Measurements from ENCODE around the gene ZIC5.

DNA sequence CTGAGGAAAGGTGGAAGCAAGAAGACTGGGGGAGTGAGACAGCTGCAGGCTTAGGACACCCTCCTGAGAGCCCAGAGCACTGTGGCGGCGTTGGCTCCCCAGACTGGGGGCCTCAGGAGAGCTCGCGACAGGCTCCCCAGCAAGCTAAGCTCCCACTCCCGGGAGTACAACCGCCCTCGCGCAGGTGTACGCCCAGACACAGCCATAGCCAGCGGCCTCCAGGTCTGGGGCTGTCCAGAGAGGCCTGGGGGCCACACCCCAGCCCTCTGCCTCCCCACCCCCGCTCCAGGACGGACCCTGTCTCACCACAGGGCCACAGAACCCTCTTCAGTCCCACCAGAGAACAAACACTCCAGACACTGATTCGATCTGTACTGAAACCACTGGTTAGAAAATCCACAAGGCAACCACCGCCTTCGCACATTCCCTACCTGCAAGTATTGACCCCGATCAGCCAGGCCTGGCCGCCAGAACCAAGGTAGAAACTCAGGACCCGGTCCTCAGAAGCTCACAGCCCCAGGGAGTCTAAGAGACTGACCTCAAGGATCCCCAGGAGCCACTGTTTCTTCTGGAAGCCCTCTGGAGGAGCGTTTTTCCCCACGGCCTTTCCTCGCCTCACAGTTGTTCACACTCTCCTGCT, 16.3 kb downstream of the ZIC5 start:
- TF ChIP-seq, protein P1, sequence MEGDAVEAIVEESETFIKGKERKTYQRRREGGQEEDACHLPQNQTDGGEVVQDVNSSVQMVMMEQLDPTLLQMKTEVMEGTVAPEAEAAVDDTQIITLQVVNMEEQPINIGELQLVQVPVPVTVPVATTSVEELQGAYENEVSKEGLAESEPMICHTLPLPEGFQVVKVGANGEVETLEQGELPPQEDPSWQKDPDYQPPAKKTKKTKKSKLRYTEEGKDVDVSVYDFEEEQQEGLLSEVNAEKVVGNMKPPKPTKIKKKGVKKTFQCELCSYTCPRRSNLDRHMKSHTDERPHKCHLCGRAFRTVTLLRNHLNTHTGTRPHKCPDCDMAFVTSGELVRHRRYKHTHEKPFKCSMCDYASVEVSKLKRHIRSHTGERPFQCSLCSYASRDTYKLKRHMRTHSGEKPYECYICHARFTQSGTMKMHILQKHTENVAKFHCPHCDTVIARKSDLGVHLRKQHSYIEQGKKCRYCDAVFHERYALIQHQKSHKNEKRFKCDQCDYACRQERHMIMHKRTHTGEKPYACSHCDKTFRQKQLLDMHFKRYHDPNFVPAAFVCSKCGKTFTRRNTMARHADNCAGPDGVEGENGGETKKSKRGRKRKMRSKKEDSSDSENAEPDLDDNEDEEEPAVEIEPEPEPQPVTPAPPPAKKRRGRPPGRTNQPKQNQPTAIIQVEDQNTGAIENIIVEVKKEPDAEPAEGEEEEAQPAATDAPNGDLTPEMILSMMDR (conservative IDR thresholded peaks at IDR 0.05; ENCODE audit: low read depth, low read length), result no peak
- TF ChIP-seq EZH2 (IDR thresholded peaks at IDR 0.05; ENCODE audit: low read length, unreplicated experiment), result no peak
